Brain microvascular endothelial cell (primary cell): Measurements from ENCODE around the gene BTBD6.

Source experiments
- DNase-seq: peaks from one replicate; pipeline ENCODE4 v3.0.0-alpha.2; 2020
- H3K27ac ChIP-seq: fragments of 250-450 bp; sonication (Bioruptor Pico); 2 replicates; pipeline ENCODE4 v1.5.1; 2020; ENCODE audit warnings: mild to moderate bottlenecking, moderate library complexity
- H3K27me3 ChIP-seq: fragments of 250-450 bp; sonication (Bioruptor Pico); replicated peaks from 2 replicates; pipeline ENCODE4 v1.5.1; 2020; ENCODE audit warnings: mild to moderate bottlenecking
- H3K36me3 ChIP-seq: fragments of 250-450 bp; sonication (Bioruptor Pico); replicated peaks from 2 replicates; pipeline ENCODE4 v1.5.1; 2020; ENCODE audit warnings: mild to moderate bottlenecking
- H3K4me3 ChIP-seq: 2 replicates; pipeline ENCODE4 v1.5.1; 2011; ENCODE audit warnings: low read depth, mild to moderate bottlenecking, control low read depth, low read length, moderate library complexity
- in situ Hi-C: cut with HindIII; loops from 2 replicates; pipeline ENCODE4 v1.10.0; 2017; ENCODE audit warnings: low sequenced_read_pairs, low pct_ligation_motif_present
- TF ChIP-seq, protein P1 (sequence below): IDR thresholded peaks from 2 replicates; pipeline ENCODE4 v1.5.1; 2011; ENCODE audit warnings: low read depth, mild to moderate bottlenecking, moderate library complexity, low read length, control low read depth, inconsistent platforms; ENCODE audit errors: missing control alignments

Gene BTBD6

DNA sequence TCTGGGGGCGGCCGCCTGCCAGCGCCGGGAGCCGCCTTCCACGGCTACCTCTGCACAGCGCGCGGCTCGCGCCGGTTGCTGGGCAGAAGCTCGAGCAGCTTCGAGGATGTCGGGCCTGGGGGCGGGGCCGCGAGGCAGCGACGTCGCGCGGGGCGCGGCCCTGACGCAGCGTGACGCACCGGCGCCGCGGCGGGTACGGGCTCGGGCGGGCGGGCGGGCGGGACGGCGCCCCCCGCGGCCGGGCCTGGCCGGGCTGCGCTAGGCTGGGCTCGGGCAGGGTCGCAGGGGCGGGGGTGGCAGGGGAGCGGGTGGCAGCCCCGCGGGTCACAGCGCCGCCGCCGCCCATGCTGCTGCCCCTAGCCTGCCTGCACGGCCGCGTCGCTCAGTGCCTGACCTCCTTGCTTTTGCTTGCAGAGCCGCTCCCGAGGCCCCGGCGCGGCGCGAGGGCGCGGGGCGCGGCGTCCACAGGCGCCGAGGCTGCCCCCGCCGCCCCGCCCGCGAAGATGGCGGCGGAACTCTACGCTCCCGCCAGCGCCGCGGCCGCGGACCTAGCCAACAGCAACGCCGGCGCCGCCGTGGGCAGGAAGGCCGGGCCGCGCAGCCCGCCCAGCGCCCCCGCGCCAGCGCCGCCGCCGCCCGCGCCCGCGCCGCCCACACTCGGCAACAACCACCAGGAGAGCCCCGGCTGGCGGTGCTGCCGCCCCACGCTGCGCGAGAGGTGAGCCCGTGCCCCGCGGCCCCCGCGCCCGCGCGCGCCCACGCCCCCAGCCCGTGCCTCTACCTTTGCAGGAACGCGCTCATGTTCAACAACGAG lies at the start of gene BTBD6:
BTBD6 (plus strand) TSS at position 166 of the 814 bp plus-strand sequence; CDS start at position 345, 179 bp downstream.
- Histone ChIP-seq H3K27ac (peak within 1 kb of the TSS; percentile 73), H3K27me3 (no peaks in the 10 kb centered on the region), H3K36me3 (peaks cover 21% of the 10 kb centered on the region), H3K4me3 (peak within 1 kb of the TSS; percentile 67)
- TF ChIP-seq, protein P1, sequence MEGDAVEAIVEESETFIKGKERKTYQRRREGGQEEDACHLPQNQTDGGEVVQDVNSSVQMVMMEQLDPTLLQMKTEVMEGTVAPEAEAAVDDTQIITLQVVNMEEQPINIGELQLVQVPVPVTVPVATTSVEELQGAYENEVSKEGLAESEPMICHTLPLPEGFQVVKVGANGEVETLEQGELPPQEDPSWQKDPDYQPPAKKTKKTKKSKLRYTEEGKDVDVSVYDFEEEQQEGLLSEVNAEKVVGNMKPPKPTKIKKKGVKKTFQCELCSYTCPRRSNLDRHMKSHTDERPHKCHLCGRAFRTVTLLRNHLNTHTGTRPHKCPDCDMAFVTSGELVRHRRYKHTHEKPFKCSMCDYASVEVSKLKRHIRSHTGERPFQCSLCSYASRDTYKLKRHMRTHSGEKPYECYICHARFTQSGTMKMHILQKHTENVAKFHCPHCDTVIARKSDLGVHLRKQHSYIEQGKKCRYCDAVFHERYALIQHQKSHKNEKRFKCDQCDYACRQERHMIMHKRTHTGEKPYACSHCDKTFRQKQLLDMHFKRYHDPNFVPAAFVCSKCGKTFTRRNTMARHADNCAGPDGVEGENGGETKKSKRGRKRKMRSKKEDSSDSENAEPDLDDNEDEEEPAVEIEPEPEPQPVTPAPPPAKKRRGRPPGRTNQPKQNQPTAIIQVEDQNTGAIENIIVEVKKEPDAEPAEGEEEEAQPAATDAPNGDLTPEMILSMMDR = no peak
- DNase-seq = peak; percentile 64
- in situ Hi-C loops = no loop called here

DNA sequence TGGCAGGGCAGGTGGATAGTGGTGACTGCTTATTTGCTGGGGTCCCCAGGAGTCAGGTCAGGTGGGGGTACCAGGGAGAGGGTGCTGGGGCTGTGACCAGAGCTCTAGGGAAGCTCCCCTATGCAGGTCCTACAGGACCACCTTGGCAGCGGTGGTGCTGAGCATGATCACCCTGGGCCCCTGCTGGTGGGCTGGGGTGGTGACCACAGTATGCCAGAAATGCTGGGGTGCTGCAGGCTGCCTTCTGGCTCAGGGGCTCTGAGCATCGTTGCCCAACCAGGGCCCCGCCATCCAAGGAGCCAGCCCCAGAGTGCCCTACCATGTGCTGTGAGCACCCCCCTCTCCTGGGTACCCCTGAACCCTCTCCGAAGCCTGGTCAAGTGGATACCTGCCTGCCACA lies 49.7 kb upstream of the BTBD6 start:
- H3K4me3 ChIP-seq = no peak overlapping the region
- TF ChIP-seq, protein P1 = peak; percentile 40
- no peaks in the 10 kb centered on the region for H3K36me3 ChIP-seq
- no peak for DNase-seq
- H3K27me3 ChIP-seq = no peaks in the 10 kb centered on the region
- H3K27ac ChIP-seq = no peak overlapping the region
- in situ Hi-C loops = no loop called here

DNA sequence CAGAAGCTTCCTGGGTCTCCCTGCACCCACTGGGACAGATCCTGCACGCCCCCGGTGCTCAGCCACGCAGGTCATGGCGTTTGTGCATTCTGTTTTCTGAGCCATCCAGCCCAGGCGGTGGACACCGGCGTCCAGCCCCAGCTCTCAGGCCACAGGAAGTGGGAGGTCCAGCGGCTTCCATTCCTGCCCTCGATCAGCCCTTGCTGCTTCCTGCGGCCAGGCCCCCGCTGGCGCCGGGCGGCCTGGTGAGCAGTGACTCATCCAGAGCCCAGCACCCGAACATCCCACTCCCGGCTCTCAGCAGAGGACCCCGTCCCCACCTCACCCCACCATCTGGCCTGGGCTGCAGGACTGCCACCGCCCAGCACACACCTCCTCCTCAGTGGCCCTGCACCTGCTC lies 49.2 kb upstream of the BTBD6 start:
- Histone ChIP-seq H3K27me3 (no peaks in the 10 kb centered on the region), H3K27ac (no peak overlapping the region), H3K36me3 (no peaks in the 10 kb centered on the region), H3K4me3 (no peak overlapping the region)
- in situ Hi-C loops = no loop called here
- peak; percentile 37 for DNase-seq
- TF ChIP-seq, protein P1 = no peak

DNA sequence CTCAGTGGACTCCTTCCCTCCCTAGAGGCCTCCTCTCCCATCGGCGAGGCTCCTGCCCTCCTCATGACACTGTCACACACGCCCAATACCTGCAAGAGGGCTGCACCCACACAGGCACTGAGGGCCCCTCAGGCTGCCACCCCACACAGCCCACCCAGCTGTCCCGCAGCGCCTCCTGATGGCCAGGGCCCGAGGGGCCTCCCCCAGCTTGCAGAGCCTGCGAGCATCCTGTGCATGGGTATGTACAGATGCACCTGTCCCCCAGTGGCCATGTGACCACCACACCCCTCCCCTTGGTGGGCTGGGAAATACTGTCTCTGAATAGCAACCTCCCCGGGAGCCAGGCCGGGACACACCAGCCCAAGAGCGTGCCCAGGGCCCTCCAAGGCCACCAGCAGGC lies 48.3 kb upstream of the BTBD6 start:
- in situ Hi-C loops = no loop called here
- Histone ChIP-seq H3K27ac (no peak overlapping the region), H3K4me3 (no peak overlapping the region), H3K27me3 (no peaks in the 10 kb centered on the region), H3K36me3 (no peaks in the 10 kb centered on the region)
- no peak for DNase-seq
- TF ChIP-seq, protein P1 = peak; percentile 24

DNA sequence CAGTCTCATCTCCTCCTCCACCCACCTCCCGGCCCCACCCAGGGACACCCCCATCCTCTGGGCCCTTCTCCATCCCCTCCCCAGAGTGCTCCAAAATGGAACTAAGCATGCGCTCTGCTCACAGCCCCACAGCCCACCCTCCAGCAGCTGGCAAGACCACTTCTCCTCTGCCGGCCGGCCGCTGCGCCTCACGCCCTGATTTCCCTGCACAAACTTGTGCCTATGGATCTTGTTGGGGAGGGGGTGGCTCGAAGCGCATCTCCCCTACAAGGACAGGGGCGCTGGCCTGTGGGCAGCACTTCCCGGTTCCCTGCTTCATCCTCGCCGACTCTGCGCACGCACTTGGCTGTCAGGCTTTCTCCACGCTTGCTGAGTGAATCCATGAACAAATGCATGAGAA lies 47.7 kb upstream of the BTBD6 start:
- H3K4me3 ChIP-seq = no peak overlapping the region
- H3K36me3 ChIP-seq = no peaks in the 10 kb centered on the region
- no peak overlapping the region for H3K27ac ChIP-seq
- TF ChIP-seq, protein P1 = no peak
- in situ Hi-C loops = no loop called here
- H3K27me3 ChIP-seq = no peaks in the 10 kb centered on the region
- DNase-seq = no peak
